ENCODE measurements around the gene MICAL1. TPM values are rescaled to one million over a fixed set of nuclear protein-coding genes. Genes with fewer than 3 reads are reported as not detected.
A peak's percentile ranks its signal among the peaks of the same experiment; 100 is the strongest.

The MICAL1 gene
- total and polyA plus RNA-seq, 4 donors: 29.9 to 67.7 (median 57.4) TPM

GRCh38 chr6:109442393-109442924, 13.1 kb downstream of the MICAL1 start:
- DNase-seq (no peak), ATAC-seq (ENCODE audit: insufficient read depth, low FRiP score) (no peak)
- no peak for TF ChIP-seq CTCF (IDR thresholded peaks at IDR 0.05; ENCODE audit: control extremely low read depth, extremely low read depth)
- Histone ChIP-seq H3K4me3 (no peak overlapping the region), H3K9ac (ENCODE audit: insufficient read depth in 1 of 2, low read length in 2 of 2) (no peak overlapping the region), H3K36me3 (ENCODE audit: control insufficient read depth in 4 of 4, insufficient read depth in 4 of 4, low read length in 4 of 4) (peaks cover 0 to 39% (median 14%) of the 10 kb centered on the region in 4 donors), H3K27me3 (ENCODE audit: control insufficient read depth in 3 of 3, insufficient read depth in 3 of 3, low read length in 2 of 3) (no peaks in the 10 kb centered on the region), H3K27ac (ENCODE audit: low read depth in 1 of 2, low read length in 1 of 2) (no peak overlapping the region), H3K4me1 (ENCODE audit: control insufficient read depth in 5 of 5, insufficient read depth in 5 of 5, low read length in 5 of 5) (peaks cover 4 to 18% (median 5%) of the 10 kb centered on the region in 5 donors), H3K9me3 (ENCODE audit: control insufficient read depth in 4 of 4, insufficient read depth in 3 of 4, low read length in 3 of 4) (no peaks in the 10 kb centered on the region)
- 94 to 97% methylated on average over 6 of the region's 6 CpGs for whole genome bisulfite sequencing, 2 donors

GRCh38 chr6:109441069-109441816, 14.3 kb downstream of the MICAL1 start:
- Histone ChIP-seq H3K9ac (ENCODE audit: insufficient read depth in 1 of 2, low read length in 2 of 2) (peak overlapping the region; percentile 68 to 79), H3K4me1 (ENCODE audit: control insufficient read depth in 5 of 5, insufficient read depth in 5 of 5, low read length in 5 of 5) (peaks cover 4 to 18% (median 5%) of the 10 kb centered on the region in 5 donors), H3K4me3 (peak overlapping the region; percentile 83), H3K27ac (ENCODE audit: low read depth in 1 of 2, low read length in 1 of 2) (peak overlapping the region; percentile 81 to 96), H3K36me3 (ENCODE audit: control insufficient read depth in 4 of 4, insufficient read depth in 4 of 4, low read length in 4 of 4) (peaks cover 0 to 35% (median 8%) of the 10 kb centered on the region in 4 donors), H3K9me3 (ENCODE audit: control insufficient read depth in 4 of 4, insufficient read depth in 3 of 4, low read length in 3 of 4) (no peaks in the 10 kb centered on the region), H3K27me3 (ENCODE audit: control insufficient read depth in 3 of 3, insufficient read depth in 3 of 3, low read length in 2 of 3) (no peaks in the 10 kb centered on the region)
- peak; percentile 7 for ATAC-seq (ENCODE audit: insufficient read depth, low FRiP score)
- peak; percentile 60 to 71 (median 70) for DNase-seq
- 1 to 2% methylated on average over 30 to 31 of the region's 31 CpGs for WGBS, 2 donors
- no peak for TF ChIP-seq CTCF (IDR thresholded peaks at IDR 0.05; ENCODE audit: control extremely low read depth, extremely low read depth)

GRCh38 chr6:109440331-109441068, 15.1 kb downstream of the MICAL1 start, which contains the start of the genes PPIL6 and SMPD2:
Gene PPIL6, minus strand, starts transcription at chr6:109440628. Its CDS starts 38 bp downstream, at chr6:109440590.
Gene SMPD2, plus strand, starts transcription at chr6:109440724. Its CDS starts 398 bp downstream, at chr6:109441122.
- peaks cover 0 to 27% (median 5%) of the 10 kb centered on the region in 4 donors for H3K36me3 ChIP-seq (ENCODE audit: control insufficient read depth in 4 of 4, insufficient read depth in 4 of 4, low read length in 4 of 4)
- 0 to 1% methylated on average over 74 to 102 of the region's 102 CpGs for WGBS, 2 donors
- no peaks in the 10 kb centered on the region for H3K9me3 ChIP-seq (ENCODE audit: control insufficient read depth in 4 of 4, insufficient read depth in 3 of 4, low read length in 3 of 4)
- peak within 1 kb of the TSS; percentile 81 to 97 for H3K27ac ChIP-seq (ENCODE audit: low read depth in 1 of 2, low read length in 1 of 2)
- H3K9ac ChIP-seq (ENCODE audit: insufficient read depth in 1 of 2, low read length in 2 of 2): peak within 1 kb of the TSS; percentile 79 to 93
- peak within 1 kb of the TSS; percentile 83 for H3K4me3 ChIP-seq
- H3K27me3 ChIP-seq (ENCODE audit: control insufficient read depth in 3 of 3, insufficient read depth in 3 of 3, low read length in 2 of 3): no peaks in the 10 kb centered on the region
- DNase-seq: peak; percentile 95 to 97 (median 95)
- no peak for TF ChIP-seq CTCF (IDR thresholded peaks at IDR 0.05; ENCODE audit: control extremely low read depth, extremely low read depth)
- peaks cover 4 to 18% (median 5%) of the 10 kb centered on the region in 5 donors for H3K4me1 ChIP-seq (ENCODE audit: control insufficient read depth in 5 of 5, insufficient read depth in 5 of 5, low read length in 5 of 5)
- peak; percentile 94 for ATAC-seq (ENCODE audit: insufficient read depth, low FRiP score)
